GM19193 (cell line): ENCODE measurements around the gene ACOT2.

Experiments
- POLR2A ChIP-seq: IDR thresholded peaks from 4 replicates; pipeline ENCODE4 v1.6.1; 2011; ENCODE audit not compliant: insufficient read depth, insufficient read length; ENCODE audit errors: extremely low read depth

The ACOT2 gene

GRCh38 chr14:73606271-73606670 lies 37.3 kb downstream of the ACOT2 start:
- no peak for TF ChIP-seq POLR2A

DNA sequence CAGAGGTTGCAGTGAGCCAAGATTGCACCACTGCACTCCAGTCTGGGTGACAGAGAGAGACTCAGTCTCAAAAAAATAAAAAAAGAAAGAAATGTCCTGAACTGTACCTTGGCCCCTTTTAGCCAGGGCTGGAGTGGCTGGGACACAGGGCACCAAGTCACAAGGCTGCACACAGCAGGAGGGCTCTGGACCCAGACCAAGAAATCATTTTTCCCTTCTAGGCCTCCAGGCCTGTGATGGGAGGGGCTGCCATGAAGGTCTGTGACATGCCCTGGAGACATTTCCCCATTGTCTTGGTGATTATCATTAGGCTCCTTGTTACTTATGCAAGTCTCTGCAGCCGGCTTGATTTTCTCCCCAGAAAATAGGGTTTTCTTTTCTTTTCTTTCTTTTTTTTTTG lies 38.2 kb downstream of the ACOT2 start:
- TF ChIP-seq POLR2A: no peak

GRCh38 chr14:73610687-73611086 lies 41.7 kb downstream of the ACOT2 start:
- no peak for TF ChIP-seq POLR2A

GRCh38 chr14:73612339-73613045 lies 43.5 kb downstream of the ACOT2 start, which contains the start of gene ACOT6:
Gene ACOT6 (plus strand): TSS chr14:73612517. CDS start chr14:73612572, 55 bp downstream.
- TF ChIP-seq POLR2A: no peak

DNA sequence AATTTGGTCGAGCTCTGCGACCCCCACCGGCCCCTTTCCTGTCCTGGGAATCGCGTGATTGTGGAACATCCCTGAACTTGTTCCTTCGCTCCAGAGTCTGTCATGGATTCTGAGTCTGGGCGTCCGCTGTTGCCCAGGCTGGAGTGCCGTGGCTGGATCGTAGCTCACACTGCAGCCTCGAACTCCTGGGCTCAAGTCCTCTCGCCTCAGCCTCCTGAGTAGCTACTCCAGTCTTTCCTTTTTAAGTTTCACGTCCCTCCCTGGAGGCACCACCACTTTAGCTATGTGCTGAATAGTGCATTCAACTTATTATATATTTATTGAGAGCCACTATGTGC lies 44.0 kb downstream of the ACOT2 start:
- no peak for TF ChIP-seq POLR2A

DNA sequence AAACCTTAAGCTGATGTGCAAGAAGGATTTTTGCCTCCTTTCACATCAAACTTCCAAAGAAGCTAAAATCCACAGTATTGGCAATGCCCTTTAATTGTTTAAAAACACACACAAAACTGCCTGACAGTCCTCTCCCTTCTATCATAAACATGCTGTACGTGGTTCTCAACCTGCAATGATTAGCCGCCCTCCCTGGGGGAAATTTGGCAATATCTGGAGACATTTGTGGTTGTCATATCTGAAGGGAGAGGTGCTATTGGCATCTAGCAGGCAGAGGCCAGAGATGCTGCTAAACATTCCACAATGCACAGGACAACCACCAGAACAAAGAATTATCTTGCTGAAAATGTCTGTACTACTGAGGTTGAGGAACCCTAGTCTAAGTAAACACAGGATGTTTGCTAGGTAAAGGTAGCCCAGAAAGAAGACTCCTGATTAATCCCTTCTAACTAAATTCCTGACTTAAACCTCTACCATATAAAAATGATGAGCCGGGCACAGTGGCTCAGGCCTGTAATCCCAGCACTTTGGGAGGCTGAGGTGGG lies 44.5 kb downstream of the ACOT2 start:
- no peak for TF ChIP-seq POLR2A

DNA sequence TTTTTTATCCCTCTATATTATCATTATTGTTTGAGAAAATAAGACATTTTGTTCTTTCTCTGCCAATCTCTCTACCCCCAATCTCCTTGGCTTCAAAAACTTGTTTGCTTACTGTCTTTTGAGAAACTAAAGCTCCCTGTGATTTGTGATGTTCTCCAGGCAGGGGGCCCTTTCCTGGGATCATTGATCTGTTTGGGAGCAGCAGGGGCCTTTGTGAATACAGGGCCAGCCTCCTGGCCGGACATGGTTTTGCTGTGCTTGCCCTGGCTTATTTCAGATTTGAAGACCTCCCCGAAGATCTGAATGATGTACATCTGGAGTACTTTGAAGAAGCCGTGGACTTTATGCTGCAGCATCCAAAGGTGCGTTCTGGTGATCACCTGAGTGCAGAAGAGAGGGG lies 47.8 kb downstream of the ACOT2 start:
- TF ChIP-seq POLR2A: no peak

- no peak for TF ChIP-seq POLR2A
These were observed 50.5 kb downstream of the ACOT2 start for GRCh38 chr14:73619524-73619923.

- TF ChIP-seq POLR2A: no peak
These were observed 51.3 kb downstream of the ACOT2 start for GRCh38 chr14:73620268-73620667.

DNA sequence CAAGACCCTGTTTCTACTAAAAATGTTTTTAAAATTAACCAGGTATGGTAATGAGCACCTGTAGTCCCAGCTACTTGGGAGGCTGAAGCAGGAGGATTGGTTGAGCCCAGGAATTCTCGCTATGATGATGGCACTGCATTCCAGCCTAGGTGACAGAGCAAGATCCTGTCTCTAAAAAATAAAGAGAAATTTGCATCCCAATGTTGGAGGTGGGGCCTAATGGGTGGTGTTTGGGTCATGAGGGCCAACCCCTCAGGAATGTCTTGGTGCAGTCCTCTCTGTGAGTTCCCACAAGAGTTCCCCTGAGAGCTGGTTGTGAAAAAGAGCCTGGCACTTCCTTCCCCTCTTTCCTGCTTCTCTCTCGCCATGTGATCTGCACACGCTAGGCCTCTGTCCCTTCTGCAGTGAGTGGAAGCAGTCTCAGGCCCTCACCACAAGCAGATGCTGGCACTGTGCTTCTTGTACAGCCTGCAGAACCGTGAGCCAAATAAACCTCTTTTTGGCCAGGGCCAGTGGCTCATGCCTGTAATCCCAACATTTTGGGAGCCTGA lies 54.6 kb downstream of the ACOT2 start:
- TF ChIP-seq POLR2A: no peak
